ENCODE measurements around the gene SMARCB1.

Gene SMARCB1
- 43.5 reads per million, percentile 65 among the genes with 10 or more reads in this experiment for total RNA-seq

DNA sequence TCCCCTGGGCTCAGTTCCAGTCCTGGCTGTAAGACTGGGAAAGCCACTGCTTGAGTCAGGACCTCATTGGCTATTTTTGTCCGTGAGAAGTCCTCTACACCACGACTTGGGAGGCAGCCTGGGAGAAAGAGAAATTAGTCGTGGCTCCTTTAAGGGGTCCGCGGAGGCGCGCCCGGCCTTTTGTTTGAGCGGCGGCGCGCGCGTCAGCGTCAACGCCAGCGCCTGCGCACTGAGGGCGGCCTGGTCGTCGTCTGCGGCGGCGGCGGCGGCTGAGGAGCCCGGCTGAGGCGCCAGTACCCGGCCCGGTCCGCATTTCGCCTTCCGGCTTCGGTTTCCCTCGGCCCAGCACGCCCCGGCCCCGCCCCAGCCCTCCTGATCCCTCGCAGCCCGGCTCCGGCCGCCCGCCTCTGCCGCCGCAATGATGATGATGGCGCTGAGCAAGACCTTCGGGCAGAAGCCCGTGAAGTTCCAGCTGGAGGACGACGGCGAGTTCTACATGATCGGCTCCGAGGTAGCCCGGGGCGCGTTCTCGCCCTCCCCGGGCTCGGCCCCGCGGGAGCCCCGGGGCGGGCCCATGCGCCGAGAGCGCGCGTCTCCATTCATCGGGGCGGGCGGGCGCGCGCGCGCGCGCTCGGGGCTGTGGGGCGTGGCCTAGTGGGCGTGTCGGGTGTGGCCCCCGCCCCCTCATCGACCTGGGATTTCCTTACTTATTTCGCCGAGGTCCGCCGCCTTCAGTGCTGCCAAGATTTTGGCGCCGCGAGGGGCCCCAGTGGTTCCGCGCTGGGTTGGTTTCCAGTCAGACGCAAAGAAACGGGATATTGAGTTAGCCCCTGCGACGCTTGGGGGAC, at the start of gene SMARCB1:
SMARCB1 (plus strand) TSS at position 215 of the 848 bp plus-strand sequence; CDS start at position 419, 204 bp downstream.
- peak; percentile 84 for DNase-seq

DNA sequence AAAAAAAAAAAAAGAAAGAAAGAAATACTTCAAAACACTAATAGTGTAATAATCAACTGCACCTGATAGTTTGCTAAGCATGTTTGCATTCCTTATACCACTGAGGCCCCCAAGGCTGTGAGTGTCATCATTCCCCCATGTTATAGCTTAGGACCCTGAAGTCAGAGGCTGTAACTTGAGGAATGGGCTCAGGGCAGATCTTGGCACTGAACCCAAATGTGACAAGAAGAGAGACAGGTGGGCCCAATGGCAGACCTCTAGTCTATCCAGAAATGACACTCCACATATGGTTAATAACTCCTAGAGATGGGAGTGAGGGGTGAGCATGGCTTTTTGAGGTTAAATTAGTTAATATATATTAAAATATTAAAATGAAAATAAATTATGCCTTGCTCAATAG, 49.1 kb upstream of the SMARCB1 start:
- no peak for DNase-seq

DNA sequence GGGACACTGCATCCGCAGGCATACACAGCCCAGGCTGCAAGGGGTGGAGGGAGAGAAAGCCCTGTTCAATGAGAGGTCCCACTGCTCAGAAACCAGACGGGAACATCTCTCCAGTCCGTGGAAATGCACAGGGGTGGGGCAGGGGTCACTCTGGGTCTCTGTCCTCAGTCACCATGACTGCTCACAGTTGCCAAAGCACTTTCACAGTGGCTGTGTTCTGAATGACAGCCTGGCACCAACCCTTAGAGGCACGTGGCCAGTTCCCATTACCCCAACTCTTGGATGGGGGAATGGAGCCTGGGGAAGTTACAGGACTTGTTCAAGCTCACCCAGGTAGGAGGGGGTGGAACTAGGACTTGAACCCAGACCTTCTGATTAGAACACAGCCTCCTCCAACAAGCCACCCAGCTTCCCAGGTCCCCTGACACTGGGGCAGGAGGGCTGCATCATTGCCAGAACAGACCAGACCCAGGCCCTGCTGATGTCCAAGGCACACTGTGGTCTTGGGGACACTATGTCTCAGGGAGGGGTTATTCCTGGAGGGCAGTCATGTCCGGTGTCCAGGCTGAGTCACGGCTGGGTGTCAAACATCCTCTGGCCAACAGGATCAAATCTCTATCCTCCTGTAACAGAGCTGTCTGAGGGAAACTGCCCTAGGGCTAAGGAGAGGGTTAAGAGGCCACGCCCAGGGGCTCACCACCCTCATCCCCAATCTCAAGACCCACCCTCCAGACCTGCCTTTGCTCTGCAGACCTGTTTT, 44.1 kb upstream of the SMARCB1 start:
- DNase-seq, result no peak

DNA sequence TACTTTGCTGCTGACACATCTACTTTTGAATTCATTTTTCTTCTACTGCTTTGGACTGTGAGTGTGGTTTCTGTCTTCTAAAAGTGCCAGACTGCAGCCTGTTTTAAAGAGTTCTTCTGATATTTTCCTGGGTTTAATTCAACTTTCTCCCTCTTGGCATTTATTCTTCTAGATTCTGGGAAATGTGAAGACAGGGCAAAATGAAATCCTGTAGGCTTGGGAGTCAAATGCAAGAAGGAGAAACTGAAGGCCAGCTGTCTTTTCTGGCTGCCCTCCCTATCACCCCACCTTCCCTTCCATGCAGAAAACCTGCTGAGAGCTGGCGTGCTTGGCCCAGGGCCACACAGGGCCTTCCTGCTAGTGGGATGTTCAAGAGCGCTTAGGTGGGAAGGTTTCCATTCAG, 43.5 kb upstream of the SMARCB1 start:
- no peak for DNase-seq

DNA sequence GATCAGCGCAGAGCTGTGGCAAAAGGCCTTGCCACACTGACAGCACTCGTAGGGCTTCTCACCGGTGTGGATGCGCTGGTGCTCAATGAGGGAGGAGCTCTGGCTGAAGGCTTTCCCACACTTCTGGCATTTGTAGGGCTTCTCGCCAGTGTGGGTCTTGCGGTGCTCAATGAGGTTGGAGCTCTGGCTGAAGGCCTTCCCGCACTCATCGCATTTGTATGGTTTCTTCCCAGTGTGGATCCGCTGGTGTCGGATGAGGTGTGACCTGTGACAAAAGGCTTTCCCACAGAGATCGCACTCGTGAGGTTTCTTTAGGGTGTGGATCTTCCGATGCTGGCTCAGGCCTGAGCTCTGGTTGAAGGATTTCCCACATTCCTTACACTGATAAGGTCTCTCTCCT, 42.8 kb upstream of the SMARCB1 start:
- no peak for DNase-seq

DNA sequence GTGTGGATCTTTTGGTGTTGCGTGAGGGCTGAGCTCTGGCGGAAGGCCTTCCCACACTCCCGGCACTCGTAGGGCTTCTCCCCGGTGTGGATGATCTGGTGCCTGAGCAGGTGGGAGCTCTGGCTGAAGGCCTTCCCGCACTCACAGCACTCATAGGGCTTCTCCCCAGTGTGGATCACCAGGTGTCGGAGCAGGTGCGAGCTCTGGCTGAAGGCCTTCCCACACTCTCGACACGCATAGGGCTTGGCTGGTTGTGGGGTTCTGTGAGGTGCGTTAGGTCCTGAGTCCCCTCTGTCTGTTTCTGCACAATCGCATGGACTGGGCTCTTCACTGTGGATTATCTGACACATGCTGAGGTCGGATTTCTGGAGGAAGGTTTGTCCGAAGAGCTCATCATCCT, 42.3 kb upstream of the SMARCB1 start:
- no peak for DNase-seq

DNA sequence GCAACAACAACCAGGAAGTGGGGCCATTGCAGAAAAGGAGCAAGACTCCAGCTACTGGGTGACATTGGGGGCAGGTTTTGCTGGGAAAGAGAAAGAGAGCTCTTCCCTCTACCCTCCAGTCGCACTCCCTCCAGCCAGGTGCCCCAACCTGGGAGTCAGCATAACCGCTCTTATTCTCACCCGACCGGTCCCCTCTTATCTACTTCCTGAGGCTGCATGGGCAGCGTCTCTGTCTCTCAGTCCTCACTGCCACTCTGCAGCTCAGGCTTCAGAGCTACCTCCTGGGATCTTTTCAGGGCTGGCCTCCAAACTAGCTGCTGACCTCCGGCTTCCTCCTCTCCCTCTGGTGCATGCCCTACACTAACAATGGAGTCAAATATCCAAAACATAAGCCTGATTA, 41.0 kb upstream of the SMARCB1 start:
- DNase-seq, result no peak

DNA sequence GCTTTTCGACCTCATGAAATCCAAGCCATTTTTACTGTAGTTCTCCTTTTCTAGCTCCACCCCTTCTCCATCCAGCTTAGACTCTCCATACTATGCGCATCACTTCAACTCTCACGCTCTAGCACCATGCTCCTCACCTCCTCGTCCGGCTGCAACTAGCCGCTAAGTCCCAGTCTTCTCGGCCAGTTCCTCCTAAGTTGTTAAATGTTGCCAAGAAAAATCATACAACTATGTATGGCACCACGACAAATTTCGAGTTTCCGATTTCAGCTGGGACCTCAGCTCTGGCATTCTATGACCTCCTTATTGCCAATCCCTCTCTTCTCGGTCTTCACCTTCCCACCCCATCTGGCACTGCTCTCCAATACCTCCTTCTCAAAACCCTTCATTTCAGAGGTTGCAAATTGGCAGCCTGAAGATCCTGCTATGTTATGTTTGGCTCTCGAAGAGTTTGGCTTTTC, 36.9 kb upstream of the SMARCB1 start:
- no peak for DNase-seq

DNA sequence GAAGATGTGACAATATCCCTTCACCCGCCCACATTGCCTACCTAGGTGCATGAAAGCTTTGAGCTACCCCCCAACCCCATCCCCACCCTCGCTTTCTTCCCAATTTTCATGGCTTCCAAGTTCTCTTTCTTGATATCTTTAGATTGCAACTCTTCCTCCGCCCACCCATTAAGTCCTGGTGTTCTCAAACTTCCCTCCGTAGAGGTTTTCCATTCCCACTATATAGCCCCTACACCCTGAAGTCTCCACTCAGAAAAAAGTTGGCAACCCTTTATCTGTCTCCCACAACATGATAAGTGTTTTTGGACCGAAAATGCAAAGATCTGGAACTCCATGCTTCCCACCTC, 36.4 kb upstream of the SMARCB1 start:
- DNase-seq, result no peak

DNA sequence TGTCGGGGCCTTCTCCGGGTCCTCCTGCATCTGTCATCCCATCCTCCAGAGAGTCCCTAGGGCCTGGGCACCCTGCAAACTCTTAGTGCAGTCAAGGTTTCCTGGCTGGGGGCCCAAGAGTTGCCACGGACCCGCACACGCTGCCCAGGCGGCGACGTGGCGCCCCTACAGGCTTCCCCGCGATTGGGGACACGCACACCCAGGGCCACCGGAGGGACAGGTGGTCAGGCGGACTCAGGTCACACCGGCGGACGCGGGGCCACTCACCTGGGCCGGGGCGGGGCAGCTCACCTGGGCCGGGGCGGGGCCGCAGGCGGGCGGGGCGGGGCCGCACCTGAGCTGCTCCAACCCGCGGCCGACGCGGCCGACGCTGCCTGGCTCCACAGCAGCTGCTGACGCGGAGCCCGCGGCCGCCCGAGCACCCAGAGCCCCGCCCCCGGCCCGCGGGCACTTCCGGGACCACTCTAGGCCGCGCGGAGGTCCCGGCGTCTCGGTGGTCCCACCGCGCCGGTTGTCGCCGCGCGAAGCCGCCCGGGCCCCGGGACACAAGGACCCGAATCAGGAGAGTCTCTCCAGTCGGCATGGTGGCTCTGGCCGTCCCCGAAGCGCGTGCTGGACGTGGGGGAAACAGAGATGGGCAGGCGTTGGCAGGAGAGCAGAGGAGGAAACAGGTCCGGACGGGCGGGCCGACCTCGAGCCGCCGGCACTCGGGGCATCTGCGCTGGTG, 35.9 kb upstream of the SMARCB1 start, which contains the start of gene ZNF70:
ZNF70 (minus strand) TSS at position 399 of the 727 bp plus-strand sequence. CDS start 5,972 bp downstream, outside the sequence.
- DNase-seq, result peak; percentile 75

DNA sequence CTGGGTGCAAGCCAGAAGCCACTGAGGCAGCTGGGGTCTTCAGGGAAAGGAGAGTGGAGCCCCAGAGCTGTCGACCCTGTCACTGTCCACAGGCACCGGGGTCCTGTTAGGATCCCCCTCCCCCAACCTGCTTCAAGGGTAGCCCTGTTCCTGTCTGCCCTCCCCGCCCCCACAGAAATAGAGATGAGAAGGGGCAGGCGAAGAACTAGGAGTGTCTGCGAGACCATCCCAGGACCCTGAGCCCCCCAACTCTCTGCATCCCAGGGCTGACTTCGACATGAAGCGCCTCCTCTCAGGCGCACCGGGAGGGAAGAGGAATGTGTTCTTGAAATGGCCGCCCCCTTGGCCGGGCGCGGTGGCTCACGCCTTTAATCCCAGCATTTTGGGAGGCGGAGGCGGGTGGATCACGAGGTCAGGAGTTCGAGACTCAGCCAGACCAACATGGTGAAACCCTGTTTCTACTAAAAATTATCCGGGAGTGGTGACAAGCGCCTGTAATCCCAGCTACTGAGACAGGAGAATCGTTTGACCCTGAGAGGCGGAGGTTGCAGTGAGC, 35.2 kb upstream of the SMARCB1 start:
- no peak for DNase-seq

DNA sequence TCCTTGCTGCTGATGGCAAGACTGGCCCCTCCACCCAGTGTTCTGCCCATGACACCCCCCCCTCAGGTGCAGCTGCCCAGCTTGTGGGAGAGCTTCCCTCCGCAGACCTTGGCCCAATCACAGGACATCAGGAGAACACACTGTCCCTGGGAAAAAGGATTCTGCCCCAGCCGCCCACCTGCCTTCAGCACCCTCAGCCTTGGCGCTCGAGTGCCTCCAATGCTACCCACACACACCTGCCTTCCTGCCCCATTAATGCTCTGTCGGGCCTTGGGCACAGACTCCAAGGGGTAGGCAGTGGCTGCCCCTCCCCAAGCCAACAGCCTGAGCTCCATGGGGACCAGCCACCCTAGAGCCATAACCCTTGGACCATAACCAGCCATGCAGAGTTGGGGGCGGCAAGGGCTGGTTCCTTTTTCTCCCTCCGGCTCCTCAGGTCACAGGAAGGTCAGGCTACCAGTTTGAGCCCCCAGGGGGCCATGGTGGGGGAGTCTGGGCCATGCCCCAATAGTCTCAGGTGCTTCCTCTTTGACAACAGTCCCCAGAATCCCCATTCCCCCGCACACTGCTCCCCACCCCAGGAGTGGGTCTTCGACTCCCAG, 34.6 kb upstream of the SMARCB1 start:
- no peak for DNase-seq

DNA sequence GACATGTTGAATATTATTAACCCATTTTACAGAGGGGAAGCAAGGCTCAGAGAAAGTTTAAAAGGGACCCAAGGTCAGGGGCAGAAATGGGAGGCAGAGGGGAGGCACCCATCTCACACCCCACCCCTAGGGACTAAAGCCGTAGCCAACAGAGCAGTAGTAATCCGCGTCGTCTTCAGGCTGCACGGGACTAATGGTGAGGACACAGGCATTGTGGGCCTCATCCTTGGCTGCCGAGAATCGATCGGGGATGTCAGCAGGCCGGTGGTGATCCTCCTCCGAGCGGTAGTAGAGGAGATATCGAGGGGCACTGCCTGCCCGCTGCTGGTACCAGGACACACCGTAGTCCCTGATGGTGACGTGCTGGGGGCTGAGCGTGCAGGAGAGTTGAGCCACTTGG, 34.0 kb upstream of the SMARCB1 start:
- DNase-seq, result no peak

DNA sequence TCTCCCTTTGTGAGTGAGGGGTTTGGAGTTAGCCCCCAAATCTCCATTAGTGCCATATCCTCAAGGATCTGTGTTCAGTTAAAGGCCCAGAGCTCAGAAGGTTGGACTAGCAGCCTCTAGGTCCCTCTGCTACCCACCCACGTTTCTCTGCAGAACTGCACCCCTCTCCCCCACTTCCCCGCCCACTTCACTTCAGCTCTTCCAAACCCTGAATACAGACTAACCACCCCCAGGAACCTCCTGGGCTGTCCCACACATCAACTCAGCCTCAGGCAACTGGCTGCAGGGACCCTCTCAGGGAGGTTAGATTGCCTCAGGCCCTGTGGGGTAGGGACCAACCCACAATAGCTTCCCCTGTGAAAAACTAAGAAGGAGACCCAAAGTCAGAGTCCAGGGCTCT, 33.4 kb upstream of the SMARCB1 start:
- no peak for DNase-seq

DNA sequence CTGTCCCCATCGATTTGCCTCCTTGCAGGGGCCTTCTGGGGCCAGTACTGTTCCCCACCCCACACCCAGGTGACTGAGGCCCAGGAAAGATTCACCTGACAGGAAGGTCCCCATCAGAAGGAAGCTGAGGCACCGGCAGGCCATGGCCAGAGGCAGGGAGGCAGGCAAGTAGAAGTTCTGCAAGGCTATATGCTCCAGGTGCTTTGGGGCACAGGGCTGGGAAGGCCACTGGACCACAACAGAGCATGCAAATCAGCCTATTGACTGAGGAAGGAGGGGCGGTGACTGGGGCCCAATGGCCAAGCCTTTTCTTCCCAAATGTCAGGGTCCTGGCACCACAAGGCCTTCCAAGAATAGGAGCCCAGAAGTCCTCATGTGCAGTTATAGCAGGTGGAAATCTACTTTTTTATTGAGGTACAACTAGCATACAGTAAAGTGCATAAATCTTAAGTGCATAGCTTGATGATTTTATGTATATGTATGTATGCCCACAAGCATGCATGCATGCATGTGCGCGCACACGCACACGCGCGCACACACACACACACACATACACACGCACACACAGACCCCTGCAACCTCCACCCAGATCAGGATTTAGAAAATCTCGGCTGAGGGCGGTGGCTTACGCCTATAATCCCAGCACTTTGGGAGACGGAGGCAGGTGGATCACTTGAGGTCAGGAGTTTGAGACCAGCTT, 32.4 kb upstream of the SMARCB1 start, which contains the start of gene VPREB3:
VPREB3 (minus strand) TSS at position 206 of the 700 bp plus-strand sequence; CDS start at position 144, 62 bp downstream.
- DNase-seq, result no peak

DNA sequence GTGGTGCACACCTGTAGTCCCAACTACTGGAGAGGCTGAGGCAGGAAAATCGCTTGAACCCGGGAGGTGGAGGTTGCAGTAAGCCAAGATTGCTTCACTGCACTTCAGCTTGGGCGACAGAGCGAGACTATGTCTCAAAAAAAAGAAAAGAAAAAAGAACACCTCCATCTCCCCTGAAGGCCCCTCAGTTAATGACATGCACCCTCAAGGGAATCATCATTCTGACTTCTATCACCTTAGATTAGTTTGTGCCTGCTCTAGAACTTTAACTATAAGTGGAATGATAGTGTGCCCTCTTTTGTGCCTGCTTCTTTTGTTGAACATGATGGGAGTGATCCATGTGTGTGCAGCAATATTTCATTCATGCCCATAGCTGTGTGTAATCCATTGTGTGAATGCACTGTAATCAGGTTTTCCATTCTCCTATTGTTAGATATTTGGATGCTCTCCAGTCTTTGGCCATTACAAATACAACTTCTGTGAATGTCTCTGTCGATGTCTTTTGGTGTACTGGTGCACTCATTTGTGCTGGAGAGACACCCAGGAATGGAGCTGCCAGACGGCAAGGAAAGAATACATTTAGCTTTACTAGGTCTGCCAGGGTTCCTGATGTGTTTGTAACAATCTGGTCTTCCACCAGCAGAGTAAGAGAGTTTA, 31.7 kb upstream of the SMARCB1 start:
- no peak for DNase-seq

DNA sequence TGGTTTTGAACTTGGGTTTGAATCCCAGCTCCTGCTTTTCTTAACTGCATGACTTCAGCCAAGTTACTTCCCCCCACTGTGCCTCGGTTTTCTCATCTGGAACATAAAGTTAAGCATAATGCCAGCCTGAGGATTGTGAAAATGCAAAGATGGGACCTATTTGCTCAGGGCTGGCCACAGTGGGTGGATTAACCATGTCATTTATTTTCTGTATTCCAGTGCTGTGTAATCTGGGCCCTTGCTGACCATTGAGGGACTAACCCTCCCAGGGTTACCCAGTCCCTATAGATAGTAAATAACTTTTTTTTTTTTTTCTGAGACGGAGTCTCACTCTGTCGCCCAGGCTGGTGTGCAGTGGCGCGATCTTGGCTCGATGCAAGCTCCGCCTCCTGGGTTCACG, 31.1 kb upstream of the SMARCB1 start:
- no peak for DNase-seq

DNA sequence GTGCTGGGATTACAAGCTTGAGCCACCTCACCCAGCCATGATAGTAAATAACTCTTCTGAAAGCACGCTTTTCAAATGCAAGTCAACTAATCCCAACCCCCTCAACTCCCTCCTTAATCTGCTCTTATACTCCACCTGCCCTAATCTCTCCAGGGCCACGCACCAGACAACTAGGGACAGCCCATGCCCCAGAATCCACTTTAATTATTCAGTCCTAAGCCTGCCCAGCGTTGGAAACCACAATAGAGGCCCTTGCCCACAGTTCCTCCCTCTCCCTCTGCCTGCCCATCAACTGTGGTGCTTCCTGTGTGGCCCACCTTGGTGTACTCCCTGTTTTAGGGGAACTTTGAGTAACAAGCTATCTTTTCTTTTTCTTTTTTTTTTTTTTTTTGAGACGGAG, 29.9 kb upstream of the SMARCB1 start:
- no peak for DNase-seq

DNA sequence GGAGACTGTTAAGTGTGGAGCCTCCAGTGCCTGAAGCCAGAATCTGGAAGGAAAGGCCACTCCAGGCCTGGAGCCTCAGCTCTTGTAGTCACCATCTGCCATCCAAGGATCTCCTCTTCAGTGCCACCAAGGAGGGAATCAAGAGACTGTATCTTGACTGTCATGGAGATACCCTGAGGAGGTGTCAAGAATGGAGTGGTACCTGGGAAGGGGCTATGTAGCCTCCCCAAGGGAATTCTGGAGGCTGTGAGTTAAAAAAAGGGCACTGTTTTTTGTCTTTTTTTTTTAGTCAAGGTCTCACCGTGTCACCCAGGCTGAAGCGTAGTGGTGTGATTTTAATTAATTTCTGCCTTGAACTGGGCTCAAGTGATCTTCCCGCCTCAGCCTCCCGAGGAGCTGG, 27.2 kb upstream of the SMARCB1 start:
- DNase-seq, result no peak

DNA sequence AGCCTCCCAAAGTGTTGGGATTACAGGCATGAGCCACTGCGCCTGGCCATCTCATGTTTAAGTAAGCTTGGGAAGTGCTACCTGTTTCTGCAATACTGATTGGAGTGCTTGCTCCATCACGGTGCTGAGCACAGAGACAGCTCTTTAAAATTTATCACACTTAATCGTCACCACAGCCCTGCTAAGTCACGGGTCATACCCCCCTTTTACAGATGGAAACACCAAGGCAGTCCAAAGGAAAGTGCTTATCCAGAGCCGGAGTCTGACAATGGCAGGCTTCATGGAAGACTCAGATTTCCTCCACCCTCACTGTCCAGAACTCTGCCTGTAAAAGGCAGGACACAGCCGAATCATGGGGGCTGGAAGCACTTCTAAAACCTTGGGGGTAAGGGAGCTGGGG, 26.7 kb upstream of the SMARCB1 start:
- DNase-seq, result no peak

Measured in effector CD4-positive, alpha-beta T cell (primary cell).